ENCODE results near the gene CCDC32.

GRCh38 chr15:40510201-40510600 lies 54.6 kb downstream of the CCDC32 start:
- no peak for TF ChIP-seq CTCF (conservative IDR thresholded peaks at IDR 0.05)
- no peak for TF ChIP-seq EZH2 (IDR thresholded peaks at IDR 0.05; ENCODE audit: low read depth)

All from PC-9 (cell line).